OCI-LY3 (cell line): ENCODE measurements around the gene SKOR1.

ENCODE experiments used
- EZH2phosphoT487 ChIP-seq: fragments of 200-600 bp; shearing (Covaris generic); IDR thresholded peaks from 2 replicates; pipeline ENCODE4 v1.6.1; 2018; ENCODE audit warnings: antibody characterized with exemption, mixed run types, low read depth
- TF ChIP-seq, protein P1 (sequence below): fragments of 200-600, 300-600 bp; sonication (generic); IDR thresholded peaks from 2 replicates; pipeline ENCODE4 v1.5.1; 2014; ENCODE audit warnings: antibody characterized with exemption, low read length, low read depth

DNA sequence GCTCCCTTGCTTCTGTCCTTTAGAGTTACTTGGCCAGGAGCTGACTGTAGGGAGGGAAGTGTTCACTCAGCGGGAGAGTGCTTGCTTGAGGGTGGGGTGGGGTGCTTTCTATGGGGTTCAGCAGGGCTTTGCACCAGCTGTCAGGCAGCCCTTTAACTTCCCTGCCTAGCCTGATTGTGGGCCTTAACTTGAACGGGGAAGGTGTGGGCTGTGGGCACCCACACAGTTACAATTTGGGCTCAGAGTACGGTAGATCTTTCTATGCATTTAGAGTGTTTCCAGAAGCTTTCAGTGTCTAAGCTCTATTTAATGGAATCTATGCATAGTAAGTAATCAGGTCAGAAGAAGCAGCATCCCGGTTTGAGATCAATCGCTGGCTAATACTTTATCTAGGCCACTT is 48.2 kb upstream of the SKOR1 start:
- TF ChIP-seq, protein P1, sequence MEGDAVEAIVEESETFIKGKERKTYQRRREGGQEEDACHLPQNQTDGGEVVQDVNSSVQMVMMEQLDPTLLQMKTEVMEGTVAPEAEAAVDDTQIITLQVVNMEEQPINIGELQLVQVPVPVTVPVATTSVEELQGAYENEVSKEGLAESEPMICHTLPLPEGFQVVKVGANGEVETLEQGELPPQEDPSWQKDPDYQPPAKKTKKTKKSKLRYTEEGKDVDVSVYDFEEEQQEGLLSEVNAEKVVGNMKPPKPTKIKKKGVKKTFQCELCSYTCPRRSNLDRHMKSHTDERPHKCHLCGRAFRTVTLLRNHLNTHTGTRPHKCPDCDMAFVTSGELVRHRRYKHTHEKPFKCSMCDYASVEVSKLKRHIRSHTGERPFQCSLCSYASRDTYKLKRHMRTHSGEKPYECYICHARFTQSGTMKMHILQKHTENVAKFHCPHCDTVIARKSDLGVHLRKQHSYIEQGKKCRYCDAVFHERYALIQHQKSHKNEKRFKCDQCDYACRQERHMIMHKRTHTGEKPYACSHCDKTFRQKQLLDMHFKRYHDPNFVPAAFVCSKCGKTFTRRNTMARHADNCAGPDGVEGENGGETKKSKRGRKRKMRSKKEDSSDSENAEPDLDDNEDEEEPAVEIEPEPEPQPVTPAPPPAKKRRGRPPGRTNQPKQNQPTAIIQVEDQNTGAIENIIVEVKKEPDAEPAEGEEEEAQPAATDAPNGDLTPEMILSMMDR, result no peak
- no peak for TF ChIP-seq EZH2phosphoT487
